Right lobe of liver (tissue), 6 donors: ENCODE measurements around the gene MCHR1. TPM values are rescaled to one million over a fixed set of nuclear protein-coding genes. Genes with fewer than 3 reads are reported as not detected.

ENCODE experiments used
- ATAC-seq, 4 donors: fragments of 200-7000 bp; cut with Tn5 transposase; one replicate each; pipeline ENCODE4 v1.9.1; 2020; ENCODE audit warnings: mild to moderate bottlenecking in 4 of 4, moderate library complexity in 4 of 4
- DNase-seq, 3 donors: peaks; one replicate each; pipeline ENCODE4 v3.0.0-alpha.2; 2020
- H3K27ac ChIP-seq, 3 donors: fragments of 200-600 bp; one replicate each; pipeline ENCODE4 v1.8.0; 2022
- H3K27me3 ChIP-seq, 2 donors: fragments of 200-600 bp; one replicate each; pipeline ENCODE4 v1.8.0; 2022
- H3K36me3 ChIP-seq, 4 donors: fragments of 200-600 bp; sonication (generic) in 1 of 4; one replicate each; pipeline versions ENCODE4 v1.5.1 to v1.8.0; 2017 to 2022; ENCODE audit warnings: control low read depth in 1 of 4
- H3K4me1 ChIP-seq, 4 donors: fragments of 200-600 bp; sonication (generic) in 1 of 4; one replicate each; pipeline versions ENCODE4 v1.5.1 to v1.8.0; 2017 to 2022; ENCODE audit warnings: control low read depth in 1 of 4
- H3K4me3 ChIP-seq, 3 donors: fragments of 200-600 bp; one replicate each; pipeline ENCODE4 v1.8.0; 2022
- H3K9me3 ChIP-seq, 4 donors: fragments of 200-600 bp; sonication (generic) in 1 of 4; one replicate each; pipeline versions ENCODE4 v1.5.1 to v1.8.0; 2017 to 2022; ENCODE audit warnings: control low read depth in 1 of 4
- POLR2A ChIP-seq: fragments of 450-650 bp; IDR thresholded peaks from one replicate; pipeline ENCODE4 v1.6.1; 2017; ENCODE audit warnings: antibody characterized with exemption, mild to moderate bottlenecking
- WGBS: methylation state at CpG from one replicate; pipeline ENCODE4 v1.1.6; 2018; ENCODE audit warnings: low coverage, low lambda C conversion rate; ENCODE audit not compliant: insufficient coverage; ENCODE audit errors: missing lambda C conversion rate; 5-methylcytosine and 5-hydroxymethylcytosine counted together
- intact Hi-C, 2 donors: fragments of 100-400 bp; cut with DNase I; formaldehyde crosslinking; loops; one replicate each; pipeline versions ENCODE4 v1.11.2 to v1.14.1; 2022
- total RNA-seq, 6 experiments: library from RNA; depleted of rRNA in 2 of 6; stranded (reverse); fragments of >200 nt in 2 of 6; fragmentation: NEBNext Ultra II Directional in 3 of 6; extraction: Animal tissue kit (Norgen Biotek cat#: 25700) in 3 of 6; gene quantifications; one replicate each; pipeline versions ENCODE4 v1.1.0 to v1.2.4, GENCODE V29; 2016 to 2023
- TF ChIP-seq, protein P1 (sequence below), 4 donors: fragments of 200-600 bp in 3 of 4; fragments of 450-650 bp in 1 of 4; IDR thresholded peaks; one replicate each; pipeline versions ENCODE4 v1.5.1 to v1.8.0; 2016 to 2022; ENCODE audit warnings: antibody characterized with exemption in 4 of 4, mild to moderate bottlenecking in 2 of 4
- donor health status: DM: no; HTN: yes; CAD: no.
- donor health status: DM: no; HTN: no; CAD: no.
- donor health status: DM: no; HTN: no; CAD: no.
- donor health status: DM: no; HTN: yes; CAD: no.
- donor health status: DM: no; HTN: yes; CAD: no.

Gene MCHR1
- total RNA-seq, 6 experiments from 2014 or later, result 1.1 to 3.7 (median 1.9) TPM

- H3K4me3 ChIP-seq, result no peak overlapping the region
- no peaks in the 10 kb centered on the region for H3K36me3 ChIP-seq
- intact Hi-C loops, result no loop called here
- WGBS, result 83% methylated on average over 3 of the region's 3 CpGs
- no peak overlapping the region for H3K27ac ChIP-seq
- ATAC-seq, result no peak
- H3K9me3 ChIP-seq, result no peaks in the 10 kb centered on the region
- TF ChIP-seq, protein P1, sequence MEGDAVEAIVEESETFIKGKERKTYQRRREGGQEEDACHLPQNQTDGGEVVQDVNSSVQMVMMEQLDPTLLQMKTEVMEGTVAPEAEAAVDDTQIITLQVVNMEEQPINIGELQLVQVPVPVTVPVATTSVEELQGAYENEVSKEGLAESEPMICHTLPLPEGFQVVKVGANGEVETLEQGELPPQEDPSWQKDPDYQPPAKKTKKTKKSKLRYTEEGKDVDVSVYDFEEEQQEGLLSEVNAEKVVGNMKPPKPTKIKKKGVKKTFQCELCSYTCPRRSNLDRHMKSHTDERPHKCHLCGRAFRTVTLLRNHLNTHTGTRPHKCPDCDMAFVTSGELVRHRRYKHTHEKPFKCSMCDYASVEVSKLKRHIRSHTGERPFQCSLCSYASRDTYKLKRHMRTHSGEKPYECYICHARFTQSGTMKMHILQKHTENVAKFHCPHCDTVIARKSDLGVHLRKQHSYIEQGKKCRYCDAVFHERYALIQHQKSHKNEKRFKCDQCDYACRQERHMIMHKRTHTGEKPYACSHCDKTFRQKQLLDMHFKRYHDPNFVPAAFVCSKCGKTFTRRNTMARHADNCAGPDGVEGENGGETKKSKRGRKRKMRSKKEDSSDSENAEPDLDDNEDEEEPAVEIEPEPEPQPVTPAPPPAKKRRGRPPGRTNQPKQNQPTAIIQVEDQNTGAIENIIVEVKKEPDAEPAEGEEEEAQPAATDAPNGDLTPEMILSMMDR (IDR thresholded peaks at IDR 0.05), result no peak
- TF ChIP-seq POLR2A, result no peak
- no peaks in the 10 kb centered on the region for H3K27me3 ChIP-seq
- DNase-seq, result no peak
- peaks cover 0 to 16% (median 2%) of the 10 kb centered on the region in 4 donors for H3K4me1 ChIP-seq
These were observed 6.1 kb downstream of the MCHR1 start for GRCh38 chr22:40685406-40685805.

- H3K27me3 ChIP-seq, result no peaks in the 10 kb centered on the region
- no peak for TF ChIP-seq POLR2A
- TF ChIP-seq, protein P1 (IDR thresholded peaks at IDR 0.05), result no peak
- no peaks in the 10 kb centered on the region for H3K9me3 ChIP-seq
- DNase-seq (no peak), ATAC-seq (no peak)
- intact Hi-C loops, result no loop called here
- H3K36me3 ChIP-seq, result no peaks in the 10 kb centered on the region
- WGBS, result 78% methylated on average over 2 of the region's 2 CpGs
- no peak overlapping the region for H3K4me3 ChIP-seq
- peaks cover 0 to 5% (median 2%) of the 10 kb centered on the region in 4 donors for H3K4me1 ChIP-seq
- H3K27ac ChIP-seq, result no peak overlapping the region
These were observed 8.4 kb downstream of the MCHR1 start for GRCh38 chr22:40687706-40688105.

DNA sequence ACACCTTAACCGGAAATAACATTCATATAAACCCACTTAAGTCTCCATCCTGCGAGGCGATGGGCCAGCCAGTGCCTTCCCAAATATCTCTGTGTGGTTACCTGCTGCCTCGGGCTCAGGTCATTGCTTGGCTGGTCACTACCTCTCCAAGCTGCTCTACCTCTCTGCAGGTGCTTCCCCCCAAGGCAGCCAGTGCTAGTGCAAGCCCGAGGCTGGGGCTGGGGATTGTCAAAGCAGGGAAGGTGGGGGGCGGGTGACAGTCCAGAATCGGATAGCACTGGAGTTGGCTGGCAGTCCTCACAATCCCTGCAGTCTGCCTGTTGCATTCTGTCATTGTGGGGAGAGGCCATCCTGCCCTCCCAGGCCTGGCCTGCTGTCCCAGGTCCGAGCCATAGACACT, 11.1 kb downstream of the MCHR1 start:
- 83% methylated on average over 5 of the region's 8 CpGs for WGBS
- no peaks in the 10 kb centered on the region for H3K36me3 ChIP-seq
- no peak overlapping the region for H3K4me3 ChIP-seq
- TF ChIP-seq, protein P1 (IDR thresholded peaks at IDR 0.05), result no peak
- no peak for TF ChIP-seq POLR2A
- no peak for DNase-seq
- no peaks in the 10 kb centered on the region for H3K4me1 ChIP-seq
- intact Hi-C loops, result no loop called here
- ATAC-seq, result no peak
- no peak overlapping the region for H3K27ac ChIP-seq
- H3K9me3 ChIP-seq, result no peaks in the 10 kb centered on the region
- H3K27me3 ChIP-seq, result no peaks in the 10 kb centered on the region

GRCh38 chr22:40691532-40691931, 12.2 kb downstream of the MCHR1 start:
- intact Hi-C loops, result no loop called here
- H3K27me3 ChIP-seq, result no peaks in the 10 kb centered on the region
- H3K27ac ChIP-seq, result no peak overlapping the region
- no peaks in the 10 kb centered on the region for H3K9me3 ChIP-seq
- no peak overlapping the region for H3K4me3 ChIP-seq
- H3K36me3 ChIP-seq, result no peaks in the 10 kb centered on the region
- no peaks in the 10 kb centered on the region for H3K4me1 ChIP-seq
- ATAC-seq (no peak), DNase-seq (no peak)
- no peak for TF ChIP-seq POLR2A
- TF ChIP-seq, protein P1 (IDR thresholded peaks at IDR 0.05), result no peak

DNA sequence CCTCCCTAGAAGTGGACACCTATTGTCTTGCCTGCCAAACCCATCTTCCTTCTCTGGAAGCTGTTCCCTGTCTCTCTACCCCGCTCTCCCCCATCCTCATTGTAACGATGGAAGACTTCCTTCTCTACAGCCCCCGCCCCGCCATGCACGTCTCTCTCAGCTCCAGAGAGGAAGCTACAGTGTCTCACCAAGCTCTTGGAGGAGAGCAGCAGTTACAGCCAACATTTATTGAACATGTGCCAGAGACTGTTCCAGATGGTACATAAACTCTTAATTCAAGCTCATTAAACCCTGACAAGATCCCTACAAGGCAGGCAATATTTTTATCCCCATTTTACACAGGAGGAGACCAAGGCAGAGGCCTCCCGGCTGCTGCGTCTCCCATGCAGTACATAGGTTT, 15.1 kb downstream of the MCHR1 start:
- no peak overlapping the region for H3K4me3 ChIP-seq
- DNase-seq, result no peak
- intact Hi-C loops, result no loop called here
- peak in 2 of 4 donors; percentile 16 to 27 for ATAC-seq
- H3K4me1 ChIP-seq, result no peaks in the 10 kb centered on the region
- no peak overlapping the region for H3K27ac ChIP-seq
- TF ChIP-seq, protein P1 (IDR thresholded peaks at IDR 0.05), result no peak
- H3K27me3 ChIP-seq, result no peaks in the 10 kb centered on the region
- 45% methylated on average over 6 of the region's 7 CpGs for WGBS
- no peaks in the 10 kb centered on the region for H3K36me3 ChIP-seq
- H3K9me3 ChIP-seq, result no peaks in the 10 kb centered on the region
